UCSD-AML1 (cell line): ENCODE results near the gene FOLR1.
A peak's percentile ranks its signal among the peaks of the same experiment; 100 is the strongest.

Experiments
- DNase-seq: peaks from one replicate; lab custom pipeline; 2025; ENCODE audit not compliant: unreplicated experiment; lab: John Stamatoyannopoulos, UW

The FOLR1 gene

DNA sequence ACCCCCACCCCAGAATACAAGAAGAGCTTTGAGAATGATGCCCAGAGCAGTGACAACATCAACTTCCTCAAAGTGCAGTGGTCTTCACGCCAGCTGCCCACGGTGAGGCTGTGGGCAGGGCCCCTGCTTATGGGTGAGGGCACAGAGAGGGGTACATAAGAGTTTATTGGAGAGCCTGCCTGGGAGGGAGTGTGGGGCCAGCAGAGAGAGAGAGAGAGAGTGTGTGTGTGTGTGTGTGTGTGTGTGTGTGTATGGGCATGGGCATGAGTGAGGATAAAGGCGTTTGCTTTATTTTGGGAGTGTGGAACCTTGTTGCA lies 42.5 kb downstream of the FOLR1 start:
- DNase-seq: no peak

DNA sequence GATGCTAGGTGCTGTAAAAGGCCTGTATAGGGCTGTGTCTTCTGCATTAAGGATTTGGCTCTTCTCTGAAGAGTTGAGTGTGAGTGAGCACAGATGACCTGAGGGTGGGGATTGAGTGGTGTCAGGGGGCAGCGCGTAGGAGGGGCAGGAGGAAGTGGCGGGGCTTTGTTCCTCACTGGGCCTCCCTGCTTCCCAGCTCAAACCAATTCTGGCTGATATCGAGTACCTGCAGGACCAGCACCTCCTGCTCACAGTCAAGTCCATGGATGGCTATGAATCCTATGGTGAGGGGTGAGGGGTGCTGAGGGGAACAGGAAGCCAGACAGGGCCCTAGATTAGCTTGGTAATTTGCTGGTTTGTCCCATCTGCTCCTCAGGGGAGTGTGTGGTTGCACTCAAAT lies 43.0 kb downstream of the FOLR1 start:
- DNase-seq: no peak

DNA sequence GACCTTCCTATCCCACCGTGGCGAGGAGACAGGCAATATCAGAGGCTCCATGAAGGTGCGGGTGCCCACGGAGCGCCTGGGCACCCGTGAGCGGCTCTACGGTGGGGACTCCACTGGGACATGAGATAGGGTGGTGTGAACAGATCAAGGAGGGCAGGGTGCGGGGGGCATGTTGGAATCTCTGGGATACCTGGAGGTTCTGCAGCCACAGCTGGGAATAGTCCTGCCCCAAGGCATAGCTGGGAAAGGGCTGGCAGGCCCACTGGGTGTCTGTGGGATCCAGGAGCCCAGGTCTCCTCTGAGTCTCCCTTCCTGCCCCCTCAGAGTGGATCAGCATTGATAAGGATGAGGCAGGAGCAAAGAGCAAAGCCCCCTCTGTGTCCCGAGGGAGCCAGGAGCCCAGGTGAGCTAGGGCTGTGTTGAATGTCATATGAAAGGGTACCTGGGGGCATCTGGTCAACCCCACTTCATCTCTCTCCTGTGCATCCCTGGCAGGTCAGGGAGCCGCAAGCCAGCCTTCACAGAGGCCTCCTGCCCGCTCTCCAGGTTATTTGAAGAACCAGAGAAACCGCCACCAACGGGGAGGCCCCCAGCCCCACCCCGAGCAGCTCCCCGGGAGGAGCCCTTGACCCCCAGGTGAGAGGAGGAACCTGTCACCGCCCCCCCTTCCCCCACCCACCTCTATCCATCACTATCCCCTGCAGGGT lies 43.6 kb downstream of the FOLR1 start:
- DNase-seq: no peak

DNA sequence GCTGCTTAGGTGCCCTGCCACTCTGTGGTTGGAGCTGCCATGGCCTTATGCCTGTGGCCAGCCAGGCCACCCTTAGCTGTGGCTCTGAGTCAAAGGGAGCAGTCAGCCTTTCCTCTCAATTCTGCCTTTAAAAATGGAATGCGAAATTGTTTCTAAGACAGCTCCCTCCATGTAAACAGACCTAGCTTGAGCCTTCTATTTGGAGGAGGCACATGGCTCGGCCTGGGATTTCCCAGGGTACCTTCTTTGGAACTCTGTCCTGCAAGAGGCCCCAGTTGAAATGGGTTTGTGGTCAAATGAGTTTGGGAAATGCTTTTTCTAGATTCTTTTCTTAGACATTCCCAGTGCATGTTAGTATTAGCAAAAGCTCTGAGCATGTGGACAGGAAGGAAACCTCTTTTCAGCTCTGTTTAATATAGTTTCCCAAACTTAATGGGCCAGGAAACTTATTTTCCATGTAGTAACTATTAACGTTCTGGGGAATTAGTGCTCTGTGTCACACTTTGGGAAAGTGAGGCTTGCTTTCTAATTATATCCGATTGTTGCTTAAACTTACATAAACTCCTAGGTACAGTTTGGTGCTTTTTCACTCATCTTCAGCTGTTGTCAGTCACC lies 44.2 kb downstream of the FOLR1 start:
- DNase-seq: no peak

DNA sequence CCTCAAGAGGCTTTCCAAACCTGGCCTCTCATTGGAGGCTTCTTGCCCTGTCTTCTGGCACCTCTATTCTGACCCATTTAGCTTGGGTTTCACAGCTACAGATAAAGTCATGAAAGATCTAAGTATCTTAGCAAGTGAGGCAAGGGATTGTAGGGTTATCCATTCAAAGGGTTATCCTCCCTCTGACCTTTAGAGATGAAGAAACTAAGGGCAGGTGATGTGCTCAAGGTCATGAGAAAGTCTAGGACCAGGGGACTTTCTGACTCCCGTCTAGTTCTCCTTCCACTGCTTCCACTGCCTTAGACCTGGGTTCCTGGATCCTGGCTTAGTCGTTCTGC lies 44.8 kb downstream of the FOLR1 start:
- DNase-seq: no peak

DNA sequence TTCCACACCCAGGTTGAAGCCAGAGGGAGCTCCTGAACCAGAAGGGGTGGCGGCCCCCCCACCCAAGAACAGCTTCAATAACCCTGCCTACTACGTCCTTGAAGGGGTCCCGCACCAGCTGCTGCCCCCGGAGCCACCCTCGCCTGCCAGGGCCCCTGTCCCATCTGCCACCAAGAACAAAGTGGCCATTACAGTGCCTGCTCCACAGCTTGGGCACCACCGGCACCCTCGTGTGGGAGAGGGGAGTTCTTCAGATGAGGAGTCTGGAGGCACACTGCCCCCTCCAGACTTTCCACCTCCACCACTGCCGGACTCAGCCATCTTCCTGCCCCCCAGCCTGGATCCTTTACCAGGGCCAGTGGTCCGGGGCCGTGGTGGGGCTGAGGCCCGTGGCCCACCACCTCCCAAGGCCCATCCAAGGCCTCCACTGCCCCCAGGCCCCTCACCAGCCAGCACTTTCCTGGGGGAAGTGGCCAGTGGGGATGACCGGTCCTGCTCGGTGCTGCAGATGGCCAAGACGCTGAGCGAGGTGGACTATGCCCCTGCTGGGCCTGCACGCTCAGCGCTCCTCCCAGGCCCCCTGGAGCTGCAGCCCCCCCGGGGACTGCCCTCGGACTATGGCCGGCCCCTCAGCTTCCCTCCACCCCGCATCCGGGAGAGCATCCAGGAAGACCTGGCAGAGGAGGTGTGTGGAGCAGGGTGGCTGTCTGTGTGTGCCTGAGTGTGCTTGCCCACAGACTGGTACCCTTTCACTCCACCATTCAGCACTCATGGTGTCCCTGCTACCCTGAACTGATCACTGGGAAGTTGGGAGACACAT lies 45.4 kb downstream of the FOLR1 start:
- DNase-seq: no peak

DNA sequence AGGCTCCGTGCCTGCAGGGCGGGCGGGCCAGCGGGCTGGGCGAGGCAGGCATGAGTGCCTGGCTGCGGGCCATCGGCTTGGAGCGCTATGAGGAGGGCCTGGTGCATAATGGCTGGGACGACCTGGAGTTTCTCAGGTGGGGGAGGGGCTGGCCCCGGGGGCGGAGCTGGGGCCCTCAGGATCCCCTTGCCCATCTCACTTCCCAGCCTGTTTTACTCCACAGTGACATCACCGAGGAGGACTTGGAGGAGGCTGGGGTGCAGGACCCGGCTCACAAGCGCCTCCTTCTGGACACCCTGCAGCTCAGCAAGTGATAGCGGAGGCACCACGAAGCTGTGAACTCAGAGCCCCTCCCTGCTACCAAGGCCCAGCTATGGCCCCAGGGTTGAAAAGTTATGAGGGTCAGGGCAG lies 46.1 kb downstream of the FOLR1 start:
- peak; percentile 66 for DNase-seq

DNA sequence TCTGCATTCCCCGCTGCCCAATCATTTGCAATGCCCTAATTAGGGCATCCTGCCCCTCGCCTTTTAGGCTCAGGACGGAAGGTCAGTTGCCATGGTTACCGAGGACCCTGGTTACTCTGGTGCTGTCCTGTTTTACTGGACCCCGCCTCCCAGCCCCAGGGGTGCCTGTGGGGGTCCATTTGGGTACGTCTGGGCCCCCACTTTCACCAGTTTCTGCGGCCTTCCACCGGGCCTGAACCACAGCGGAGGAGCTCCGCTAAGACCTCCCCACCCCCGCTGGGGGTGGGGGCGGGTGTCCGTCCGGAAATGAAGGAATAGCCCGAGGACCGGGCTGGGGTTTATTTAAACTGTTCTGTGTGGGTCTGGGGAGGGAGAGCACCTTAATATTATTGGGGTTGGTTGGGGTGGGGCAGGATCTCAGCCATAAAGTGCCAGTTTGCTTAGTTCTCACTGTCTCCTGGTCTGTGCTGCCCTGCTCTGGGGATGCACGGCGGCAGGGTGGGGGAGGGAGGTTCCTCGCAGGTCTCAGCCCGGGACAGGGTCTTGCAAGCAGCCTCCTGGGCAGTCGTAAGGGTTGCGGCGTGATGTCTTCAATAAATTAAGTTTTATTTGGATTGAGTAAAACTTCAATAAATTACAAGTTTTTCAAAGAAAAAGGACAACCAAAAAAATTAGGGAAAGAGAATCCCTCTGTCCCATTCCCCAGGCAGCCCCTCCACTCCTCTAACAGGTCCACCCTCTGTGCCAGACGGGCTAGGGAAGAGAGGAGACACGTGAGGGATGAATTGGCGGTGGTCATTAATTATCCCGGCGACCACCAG lies 46.8 kb downstream of the FOLR1 start:
- DNase-seq: no peak

DNA sequence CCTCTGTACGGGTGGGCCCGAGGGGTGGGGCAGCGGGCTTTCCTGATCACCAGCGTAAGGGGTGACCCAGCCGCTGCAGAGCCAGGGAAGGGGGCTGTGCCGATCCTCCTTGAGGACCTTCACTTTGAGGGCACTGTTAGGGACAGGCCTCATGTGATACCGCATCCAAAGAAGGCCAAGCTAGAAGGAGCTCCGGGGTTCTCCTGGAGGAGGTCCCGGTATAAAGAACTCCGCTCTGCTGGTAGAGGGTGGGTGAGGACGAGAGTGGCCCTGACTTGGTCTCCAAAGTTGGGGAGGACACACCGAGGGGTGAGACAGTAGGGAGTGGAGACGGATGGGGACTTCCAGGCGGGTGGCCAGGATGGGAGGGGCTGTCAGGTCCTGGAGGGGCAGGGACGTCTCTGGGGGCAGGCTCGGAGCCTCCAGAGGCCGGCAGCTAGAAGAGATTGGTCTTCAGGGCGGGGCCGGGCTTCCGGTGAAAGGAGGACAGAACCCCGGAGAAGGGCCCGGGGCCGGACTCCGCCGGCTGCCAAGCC lies 47.4 kb downstream of the FOLR1 start:
- no peak for DNase-seq

DNA sequence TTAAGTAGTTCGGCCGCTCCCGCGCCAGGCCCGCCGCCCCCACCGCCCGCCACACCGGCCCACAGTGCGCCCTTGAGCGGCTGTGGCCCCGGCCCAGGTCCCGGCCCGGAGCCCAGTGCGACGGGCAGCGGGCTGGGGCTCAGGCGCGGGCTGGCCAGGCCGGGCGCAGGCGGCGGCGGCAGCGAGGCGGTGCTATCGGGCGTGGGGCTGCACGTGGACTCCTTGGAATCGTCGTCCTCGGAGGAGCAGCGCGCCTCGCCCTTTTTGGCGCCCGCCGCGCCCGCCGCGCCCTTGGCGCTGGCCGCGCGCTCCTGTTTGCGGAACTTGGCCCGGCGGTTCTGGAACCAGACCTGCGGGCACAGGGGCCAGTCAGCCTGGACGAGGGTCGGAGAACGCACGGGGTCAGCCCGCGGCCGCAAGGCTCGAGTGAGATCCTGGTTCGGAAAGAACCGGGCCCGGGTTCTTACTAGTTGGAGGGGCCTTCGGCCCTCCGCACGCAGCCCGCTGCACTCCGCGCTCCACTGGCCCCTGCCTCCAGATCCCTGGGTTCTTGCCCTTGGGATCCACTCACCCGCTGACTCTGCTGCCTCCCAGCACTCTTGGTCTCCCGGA lies 48.0 kb downstream of the FOLR1 start:
- DNase-seq: no peak

DNA sequence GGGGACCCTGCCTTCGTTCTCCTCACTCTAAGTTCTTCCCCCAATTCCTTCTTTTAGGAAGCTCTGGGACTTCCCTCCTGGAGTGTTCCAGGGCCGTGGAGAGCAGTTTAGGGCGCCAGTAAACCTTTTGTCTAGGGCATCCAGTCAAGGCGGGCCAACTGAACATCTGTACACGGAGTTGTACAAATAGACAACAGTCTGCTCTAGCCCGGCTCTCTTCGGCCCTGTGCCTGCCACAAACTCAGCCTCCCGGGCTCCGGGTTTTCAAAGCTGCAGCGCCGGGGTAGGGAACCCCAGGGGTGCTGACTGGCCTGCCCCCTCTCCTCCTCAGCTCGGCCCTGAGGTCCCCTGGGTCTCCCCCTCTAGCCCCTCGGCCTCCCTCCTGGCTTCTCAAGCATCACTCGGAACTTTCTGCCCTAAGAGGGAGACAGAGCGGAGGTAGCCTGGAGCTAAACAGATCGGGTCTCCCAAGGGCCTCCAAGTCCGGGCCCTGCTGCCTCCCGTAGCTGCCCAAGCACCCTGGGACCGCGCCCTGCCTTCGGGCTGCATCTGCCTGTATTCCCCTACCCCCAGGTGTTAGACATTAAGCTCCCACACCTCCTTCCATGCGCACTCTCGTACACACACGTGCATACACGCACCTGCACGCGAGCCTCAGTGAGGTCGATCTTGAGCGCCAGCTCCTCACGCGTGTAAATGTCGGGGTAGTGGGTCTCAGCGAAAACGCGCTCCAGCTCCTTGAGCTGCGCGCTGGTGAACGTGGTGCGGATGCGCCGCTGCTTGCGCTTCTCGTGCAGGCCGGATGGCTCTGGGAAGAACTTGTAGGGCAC lies 48.7 kb downstream of the FOLR1 start:
- no peak for DNase-seq

DNA sequence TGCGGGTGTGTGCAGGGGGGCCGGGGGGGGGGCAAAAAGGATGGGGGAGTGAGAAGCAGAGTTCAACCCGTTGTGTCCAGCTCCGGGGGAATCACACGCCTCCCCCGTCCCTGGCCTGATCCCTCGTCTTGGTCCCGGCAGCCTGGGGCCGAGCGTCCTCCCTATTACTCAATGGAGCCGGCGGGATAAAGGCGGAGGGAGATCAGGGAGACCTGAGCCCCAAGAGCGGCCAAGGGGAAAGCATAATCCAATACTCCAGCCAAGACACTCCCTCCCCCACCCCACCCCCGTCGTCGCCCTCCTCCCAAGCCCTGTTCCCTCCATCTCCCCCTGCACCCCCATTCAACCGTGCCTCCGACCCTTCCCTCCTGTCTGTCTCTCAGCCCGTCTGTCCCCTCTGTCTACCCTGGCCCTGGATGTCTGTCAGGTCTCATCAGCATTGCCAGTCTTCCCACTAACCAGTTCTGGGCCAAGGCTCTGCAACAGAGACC lies 49.4 kb downstream of the FOLR1 start:
- no peak for DNase-seq

DNA sequence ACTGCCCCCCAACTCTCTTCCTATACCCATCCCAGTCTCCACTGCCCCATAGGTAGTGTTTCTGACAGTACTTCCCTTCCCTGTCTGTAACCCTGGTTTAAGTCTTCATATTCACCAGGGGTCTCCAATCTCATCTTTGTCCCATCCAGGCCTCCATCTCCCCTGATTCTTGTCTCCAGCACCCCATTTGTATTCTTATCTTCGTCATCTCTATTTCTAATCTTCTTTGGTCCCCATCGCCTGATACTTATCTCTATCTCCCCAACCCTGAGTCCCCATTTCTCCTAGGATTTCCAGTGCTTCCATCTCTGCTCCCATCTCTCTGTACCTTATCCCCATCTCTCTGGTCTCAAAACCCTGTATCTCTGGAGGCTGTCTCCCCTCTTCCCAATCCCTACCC lies 50.2 kb downstream of the FOLR1 start:
- DNase-seq: no peak

DNA sequence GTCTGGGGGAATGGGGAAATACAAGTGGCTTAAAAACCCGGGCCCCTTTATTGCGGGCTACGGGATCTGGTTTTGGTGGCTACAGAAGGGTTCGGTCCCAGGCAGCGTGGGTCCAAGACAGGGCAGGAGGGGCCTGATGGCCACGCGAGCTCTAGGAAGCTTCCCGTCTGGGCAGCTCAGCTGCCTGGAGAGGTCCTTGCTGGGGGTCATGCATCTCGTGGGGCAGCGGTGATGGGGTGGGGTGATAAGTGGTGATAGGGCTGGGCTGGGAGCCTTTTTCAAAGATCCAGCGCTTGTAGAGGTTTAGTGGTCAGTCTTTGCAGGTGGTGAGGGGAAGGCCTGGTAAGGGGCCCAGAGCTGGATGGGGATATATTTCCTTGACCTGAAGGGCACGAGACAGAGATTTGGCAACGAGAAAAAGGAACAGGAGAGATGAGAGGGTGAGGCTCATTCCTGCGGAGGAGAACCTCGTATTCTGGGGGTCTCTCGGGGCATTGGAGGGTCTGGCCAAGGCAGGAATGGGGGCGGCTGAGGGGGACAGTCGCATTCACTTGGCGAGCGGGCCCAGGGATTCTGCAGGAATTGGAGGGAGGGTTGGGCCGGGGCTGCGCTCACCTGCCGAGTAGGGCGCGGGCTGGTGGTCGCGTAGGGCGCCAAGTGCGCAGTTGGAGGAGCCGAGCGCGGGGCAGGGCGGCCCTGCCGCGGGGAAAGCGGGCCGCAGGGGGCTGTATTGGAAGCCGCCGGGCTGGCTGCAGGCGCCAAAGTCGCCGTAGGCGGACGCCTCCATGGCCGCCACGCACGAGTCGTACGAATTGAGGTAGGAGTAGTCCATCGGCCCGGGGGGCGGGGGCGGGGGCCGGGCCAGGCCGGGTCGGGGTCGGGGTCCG lies 51.5 kb downstream of the FOLR1 start:
- DNase-seq: no peak

DNA sequence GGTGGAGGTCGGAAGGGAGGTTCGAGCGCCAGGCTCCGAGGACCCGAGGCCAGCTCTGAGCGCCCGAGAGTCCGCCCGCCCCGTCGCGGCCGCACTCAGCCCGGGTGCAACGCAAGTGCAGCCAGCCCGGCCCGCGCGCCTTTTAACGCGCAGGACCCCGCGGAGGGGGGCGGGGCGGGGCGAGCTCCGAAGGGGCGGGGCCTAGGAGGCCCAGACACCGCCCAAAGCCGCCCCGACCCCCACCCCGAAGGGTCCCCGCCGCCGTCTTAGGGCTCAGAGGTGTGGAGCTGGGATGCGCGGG lies 52.1 kb downstream of the FOLR1 start, which contains the start of gene PHOX2A:
Gene PHOX2A, minus strand, starts transcription at position 117 of the 301 bp plus-strand sequence. CDS start 172 bp downstream, outside the sequence.
- DNase-seq: no peak

DNA sequence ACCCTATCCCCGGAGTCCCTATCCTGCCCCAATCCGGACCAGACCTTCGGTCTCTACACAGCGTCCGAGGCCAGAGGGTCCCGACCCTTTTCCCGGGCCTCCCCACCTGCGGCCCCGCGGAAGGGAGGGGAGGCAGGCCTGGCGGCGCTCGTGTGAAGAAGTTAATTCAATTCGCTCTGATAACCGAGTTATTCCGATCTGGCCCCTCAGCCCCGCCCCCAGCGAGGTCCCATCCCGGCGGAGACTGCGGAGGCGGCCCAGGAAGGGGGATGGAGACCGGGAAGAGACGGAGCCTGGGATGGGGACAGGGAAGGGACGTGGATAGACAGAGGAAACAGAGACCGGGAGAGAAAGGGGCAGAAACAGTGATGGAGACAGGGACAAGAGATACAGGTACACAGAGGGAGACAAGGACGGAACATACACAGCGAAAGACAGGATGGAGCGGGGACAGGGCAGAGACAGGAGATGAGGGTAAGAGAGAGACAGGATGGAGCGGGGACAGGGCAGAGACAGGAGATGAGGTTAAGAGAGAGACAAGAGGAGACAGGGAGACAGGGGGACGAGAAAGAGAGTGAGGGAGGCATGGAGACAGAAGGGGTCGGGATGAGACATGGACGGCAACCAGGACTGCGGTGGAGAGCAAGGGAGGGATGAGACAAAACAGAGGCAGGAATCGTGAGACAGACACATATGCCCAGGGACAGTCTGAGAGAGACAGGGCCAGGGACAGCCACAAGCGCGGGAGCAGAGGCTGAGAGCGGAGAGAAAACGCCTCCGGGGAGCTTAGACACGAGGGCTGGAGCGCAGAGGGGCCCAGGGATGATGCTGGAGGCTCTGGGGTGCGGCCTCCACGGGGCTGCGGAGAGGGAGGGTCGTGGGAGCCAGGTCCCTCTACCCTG lies 52.7 kb downstream of the FOLR1 start:
- no peak for DNase-seq

DNA sequence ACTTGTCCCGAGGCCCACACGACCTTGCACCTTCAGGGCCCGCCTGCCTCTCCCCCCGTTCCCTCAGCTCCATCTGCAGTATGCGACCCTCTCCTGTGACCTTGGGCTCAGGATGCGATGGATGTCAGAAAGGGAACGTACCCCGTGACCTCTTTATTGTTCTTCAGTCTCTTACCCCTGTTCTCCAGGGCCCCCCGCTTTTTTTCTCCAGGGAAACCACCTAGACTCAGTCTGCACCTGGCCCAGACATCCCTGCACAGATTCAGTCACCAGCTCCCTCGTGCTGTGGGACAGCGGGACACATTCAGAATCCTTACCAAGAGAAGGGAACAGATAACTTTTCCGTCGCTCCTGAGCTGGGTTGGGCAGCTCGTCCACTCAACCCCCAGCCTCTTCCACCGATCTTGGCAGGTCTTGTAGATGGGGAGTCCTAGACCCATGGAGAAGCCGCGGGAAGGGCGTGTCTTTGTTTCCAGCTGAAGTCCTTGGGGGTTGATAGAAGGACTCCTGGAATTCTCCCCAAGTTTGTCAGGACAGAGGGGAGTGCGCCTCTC lies 53.4 kb downstream of the FOLR1 start:
- no peak for DNase-seq
